Hematopoietic multipotent progenitor cell treated with erythropoietin and hydrocortisone succinate and interleukin-3 and kit ligand, for 6 days (in vitro differentiated cells): ENCODE data around the gene KIF1B.

Experiments used
- DNase-seq: peaks from one replicate; pipeline ENCODE4 v3.0.0-alpha.2; 2015

Gene KIF1B, protein sequence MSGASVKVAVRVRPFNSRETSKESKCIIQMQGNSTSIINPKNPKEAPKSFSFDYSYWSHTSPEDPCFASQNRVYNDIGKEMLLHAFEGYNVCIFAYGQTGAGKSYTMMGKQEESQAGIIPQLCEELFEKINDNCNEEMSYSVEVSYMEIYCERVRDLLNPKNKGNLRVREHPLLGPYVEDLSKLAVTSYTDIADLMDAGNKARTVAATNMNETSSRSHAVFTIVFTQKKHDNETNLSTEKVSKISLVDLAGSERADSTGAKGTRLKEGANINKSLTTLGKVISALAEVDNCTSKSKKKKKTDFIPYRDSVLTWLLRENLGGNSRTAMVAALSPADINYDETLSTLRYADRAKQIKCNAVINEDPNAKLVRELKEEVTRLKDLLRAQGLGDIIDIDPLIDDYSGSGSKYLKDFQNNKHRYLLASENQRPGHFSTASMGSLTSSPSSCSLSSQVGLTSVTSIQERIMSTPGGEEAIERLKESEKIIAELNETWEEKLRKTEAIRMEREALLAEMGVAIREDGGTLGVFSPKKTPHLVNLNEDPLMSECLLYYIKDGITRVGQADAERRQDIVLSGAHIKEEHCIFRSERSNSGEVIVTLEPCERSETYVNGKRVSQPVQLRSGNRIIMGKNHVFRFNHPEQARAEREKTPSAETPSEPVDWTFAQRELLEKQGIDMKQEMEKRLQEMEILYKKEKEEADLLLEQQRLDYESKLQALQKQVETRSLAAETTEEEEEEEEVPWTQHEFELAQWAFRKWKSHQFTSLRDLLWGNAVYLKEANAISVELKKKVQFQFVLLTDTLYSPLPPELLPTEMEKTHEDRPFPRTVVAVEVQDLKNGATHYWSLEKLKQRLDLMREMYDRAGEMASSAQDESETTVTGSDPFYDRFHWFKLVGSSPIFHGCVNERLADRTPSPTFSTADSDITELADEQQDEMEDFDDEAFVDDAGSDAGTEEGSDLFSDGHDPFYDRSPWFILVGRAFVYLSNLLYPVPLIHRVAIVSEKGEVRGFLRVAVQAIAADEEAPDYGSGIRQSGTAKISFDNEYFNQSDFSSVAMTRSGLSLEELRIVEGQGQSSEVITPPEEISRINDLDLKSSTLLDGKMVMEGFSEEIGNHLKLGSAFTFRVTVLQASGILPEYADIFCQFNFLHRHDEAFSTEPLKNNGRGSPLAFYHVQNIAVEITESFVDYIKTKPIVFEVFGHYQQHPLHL (N-terminal part only)

DNA sequence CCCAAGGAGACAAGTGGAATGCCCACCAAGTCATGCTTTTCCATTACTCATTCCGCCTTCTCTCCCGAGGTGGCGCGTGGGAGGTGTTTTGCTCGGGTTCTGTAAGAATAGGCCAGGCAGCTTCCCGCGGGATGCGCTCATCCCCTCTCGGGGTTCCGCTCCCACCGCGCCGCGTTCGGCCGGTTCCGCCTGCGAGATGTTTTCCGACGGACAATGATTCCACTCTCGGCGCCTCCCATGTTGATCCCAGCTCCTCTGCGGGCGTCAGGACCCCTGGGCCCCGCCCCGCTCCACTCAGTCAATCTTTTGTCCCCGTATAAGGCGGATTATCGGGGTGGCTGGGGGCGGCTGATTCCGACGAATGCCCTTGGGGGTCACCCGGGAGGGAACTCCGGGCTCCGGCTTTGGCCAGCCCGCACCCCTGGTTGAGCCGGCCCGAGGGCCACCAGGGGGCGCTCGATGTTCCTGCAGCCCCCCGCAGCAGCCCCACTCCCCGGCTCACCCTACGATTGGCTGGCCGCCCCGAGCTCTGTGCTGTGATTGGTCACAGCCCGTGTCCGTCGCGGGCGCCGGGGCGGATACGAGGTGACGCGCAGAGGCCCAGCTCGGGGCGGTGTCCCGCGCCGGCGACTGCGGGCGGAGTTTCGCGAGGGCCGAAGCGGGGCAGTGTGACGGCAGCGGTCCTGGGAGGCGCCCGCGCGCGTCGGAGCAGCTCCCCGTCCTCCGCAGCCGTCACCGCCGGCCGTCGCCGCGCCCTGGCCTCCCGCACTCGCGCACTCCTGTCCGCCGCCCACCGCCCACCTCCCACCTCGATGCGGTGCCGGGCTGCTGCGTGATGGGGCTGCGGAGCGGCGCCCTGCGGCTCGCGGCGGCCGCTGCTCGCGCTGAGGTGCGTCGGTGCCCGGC lies at the start of gene KIF1B:
KIF1B (plus strand) TSS at position 666 of the 906 bp plus-strand sequence. CDS start 21,759 bp downstream, outside the sequence.
- DNase-seq = peak; percentile 97

DNA sequence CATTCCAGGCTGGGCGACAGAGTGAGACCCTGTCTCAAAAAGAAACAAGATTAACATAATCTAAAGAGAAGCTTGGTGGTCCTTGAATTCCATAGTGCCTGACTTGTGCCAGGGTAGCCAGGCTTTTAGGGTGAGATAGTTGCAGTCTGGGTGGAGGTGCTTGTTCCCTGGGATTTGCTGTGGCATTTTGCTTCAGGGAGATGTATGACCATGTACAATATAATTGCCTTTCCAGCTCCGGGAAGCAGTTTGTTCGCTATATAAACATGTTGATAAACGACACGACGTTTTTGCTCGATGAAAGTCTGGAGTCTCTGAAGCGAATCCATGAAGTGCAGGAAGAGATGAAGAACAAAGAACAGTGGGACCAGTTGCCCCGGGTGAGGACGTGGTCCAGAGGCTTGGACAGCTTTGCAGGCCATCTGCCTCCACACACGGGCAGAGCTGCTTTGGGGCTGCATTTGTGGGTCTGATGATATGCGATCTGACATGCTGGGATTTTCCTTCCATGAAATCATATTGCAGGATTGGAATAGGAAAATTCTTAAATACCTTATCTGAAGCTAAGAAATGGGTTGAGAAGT lies 49.4 kb upstream of the KIF1B start:
- DNase-seq = no peak

DNA sequence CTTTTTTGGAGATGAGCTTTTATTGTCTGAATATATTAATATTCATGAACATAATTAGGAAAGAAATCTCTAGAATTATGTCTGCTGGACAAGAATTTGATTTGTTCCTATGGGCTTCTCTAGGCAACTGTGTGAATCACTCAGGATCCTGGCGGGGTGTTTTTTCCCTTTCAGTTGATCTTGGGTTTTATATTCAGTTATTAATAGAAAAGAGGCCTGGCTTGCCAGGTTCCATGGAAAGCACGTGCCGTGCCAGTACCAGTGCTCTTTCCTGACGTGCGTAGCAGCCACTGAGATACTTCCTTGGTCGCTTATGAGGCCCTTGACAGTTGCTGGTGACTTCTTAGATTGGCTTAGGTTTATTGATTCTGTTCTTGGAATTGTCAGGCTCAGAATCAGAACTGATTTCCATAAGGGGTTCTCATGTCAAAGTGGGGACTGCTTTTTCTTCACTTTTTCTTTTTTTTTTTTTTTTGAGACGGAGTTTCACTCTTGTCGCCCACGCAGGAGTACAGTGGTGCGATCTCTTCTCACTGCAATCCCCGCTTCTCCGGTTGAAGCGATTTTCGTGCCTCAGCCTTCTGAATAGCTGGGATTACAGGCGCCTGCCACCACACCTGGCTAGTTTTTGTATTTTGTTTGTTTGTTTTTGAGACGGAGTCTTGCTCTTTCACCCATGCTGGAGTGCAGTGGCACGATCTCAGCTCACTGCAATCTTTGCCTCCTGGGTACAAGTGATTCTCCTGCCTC lies 48.7 kb upstream of the KIF1B start:
- no peak for DNase-seq

DNA sequence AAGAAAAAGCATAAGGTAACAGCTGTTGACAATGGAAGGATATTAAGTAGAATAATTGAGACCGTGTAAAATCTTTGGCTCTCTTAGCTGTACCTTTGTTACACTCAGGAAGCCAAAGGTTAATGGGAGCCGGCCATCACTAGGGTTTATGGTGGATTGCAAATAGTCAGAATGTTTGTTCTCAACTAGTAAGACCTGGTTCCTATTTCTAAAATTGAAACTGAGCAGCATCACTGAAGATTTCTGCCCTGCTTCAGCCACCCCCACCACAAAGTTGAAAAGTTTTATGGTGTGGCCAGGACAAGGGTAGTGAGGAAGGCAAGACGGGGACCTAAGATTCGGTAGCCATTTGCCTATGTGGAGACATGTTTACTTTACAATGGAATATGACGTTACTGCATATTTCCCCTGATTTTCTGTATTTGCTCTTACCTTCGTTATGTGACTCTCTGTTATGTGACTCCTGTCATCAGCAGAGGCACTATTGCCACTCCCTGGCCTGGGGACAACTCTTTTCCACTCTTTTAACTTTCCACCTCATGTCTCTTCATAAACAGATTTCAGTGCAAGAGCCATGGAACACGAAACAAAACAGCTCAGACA lies 41.4 kb upstream of the KIF1B start:
- no peak for DNase-seq

DNA sequence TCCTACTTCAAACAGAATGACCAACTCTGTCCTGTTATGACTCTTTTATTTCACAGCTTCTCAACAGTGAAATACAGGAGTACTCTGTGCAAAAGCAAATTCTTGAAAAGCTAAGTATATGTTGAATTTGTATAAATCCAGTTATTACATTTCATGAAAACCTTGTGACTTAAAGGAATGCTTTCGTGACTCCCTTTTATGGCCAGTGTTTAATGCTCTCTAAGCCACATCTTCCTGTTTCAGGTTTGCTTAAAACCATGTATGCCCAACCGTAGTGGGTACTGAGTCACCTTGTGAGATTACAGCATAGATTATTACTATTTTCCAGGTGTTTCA lies 40.2 kb upstream of the KIF1B start:
- DNase-seq = no peak

DNA sequence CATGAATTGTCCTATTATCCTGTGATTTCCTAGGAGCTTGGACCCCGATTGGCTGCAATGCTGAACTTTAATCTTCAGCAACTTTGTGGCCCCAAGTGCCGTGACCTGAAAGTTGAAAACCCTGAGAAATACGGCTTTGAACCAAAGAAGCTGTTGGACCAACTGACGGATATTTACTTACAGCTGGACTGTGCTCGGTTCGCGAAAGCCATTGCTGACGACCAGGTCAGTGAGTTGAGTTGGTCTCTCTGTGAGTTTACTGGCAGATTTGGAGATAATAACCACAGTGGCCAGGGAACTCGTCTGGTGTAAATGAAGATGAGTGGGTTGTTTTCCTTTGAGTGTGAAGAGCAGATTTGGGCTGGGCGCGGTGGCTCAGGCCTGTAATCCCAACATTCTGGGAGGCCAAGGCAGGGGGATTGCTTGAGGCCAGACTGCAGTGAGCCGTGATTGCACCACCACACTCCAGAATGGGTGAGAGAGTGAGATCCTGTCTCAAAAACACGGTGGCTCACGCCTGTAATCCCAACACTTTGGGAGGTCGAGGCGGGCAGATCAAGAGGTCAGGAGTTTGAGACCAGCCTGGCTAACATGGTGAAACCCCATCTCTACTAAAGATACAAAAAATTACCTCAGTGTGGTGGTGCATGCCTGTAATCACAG lies 39.1 kb upstream of the KIF1B start:
- DNase-seq = no peak

DNA sequence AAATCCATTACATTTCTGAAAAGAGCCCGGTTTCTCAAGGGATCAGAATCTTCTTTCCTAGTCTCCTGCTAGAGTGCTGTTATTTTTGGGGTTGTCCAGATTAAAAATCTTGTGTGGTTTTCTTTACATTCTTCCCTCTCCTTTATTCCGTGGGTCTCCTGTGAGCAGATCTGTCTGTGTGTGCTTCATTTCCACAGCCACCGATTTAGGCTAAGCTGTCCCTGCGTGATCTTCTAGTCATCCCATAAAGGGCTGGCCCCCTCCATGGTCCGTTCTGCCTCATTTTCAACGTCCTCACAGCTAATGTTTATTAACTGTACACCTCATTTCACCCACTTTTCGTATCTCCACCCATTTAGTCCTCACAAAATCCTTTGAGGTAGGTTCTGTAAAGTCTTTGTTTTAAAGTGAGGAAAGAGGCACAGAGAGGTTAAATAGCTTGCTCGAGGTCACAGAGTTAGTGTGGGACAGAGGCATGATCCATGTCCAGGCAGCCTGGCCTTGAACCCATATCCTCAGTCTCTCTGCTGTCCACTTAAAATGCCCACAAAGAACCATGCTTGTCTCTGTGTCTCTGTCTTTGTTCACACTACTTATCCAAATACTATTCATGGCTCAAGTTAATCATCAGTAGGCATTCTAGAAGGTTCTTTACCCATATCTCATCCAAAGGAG lies 38.2 kb upstream of the KIF1B start:
- DNase-seq = no peak

DNA sequence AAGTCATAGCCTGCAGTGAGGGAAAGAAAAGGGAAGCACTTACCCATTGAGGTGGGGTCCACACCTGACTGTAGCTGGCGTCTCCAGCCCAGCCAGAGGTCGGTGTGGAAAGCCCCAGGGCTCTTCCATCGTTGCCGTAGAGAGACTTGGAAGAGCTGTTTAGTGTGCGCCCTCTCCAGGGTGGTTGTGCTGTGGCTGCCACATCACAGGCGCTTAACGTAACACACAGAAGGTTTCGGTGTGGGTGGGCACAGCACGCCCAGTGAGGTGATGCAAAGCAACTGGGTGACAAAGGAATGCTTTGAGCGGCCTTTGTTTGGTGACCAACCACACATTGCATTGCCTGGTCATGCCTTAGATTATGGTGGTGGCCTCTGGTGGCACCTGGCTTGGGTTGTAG lies 36.8 kb upstream of the KIF1B start:
- DNase-seq = no peak

DNA sequence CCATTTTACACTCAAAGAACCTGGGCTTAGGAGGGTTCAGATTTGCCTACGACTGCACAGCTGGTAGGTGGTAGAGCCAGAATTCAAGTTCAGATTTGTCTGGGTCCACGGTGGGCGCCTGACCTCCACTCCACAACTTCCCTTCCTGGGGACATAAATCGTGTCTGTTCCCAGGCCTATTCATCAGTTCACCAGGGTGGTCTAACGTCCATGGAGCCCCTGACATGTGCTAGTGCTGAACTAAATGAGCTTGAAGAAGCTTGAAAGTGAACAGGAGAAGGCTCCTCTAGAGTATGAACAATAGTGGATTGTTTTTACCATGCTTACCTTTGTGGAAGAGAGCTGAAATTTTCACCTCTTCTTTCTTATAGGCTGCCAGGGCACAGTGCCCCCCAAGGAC lies 32.5 kb upstream of the KIF1B start:
- no peak for DNase-seq

DNA sequence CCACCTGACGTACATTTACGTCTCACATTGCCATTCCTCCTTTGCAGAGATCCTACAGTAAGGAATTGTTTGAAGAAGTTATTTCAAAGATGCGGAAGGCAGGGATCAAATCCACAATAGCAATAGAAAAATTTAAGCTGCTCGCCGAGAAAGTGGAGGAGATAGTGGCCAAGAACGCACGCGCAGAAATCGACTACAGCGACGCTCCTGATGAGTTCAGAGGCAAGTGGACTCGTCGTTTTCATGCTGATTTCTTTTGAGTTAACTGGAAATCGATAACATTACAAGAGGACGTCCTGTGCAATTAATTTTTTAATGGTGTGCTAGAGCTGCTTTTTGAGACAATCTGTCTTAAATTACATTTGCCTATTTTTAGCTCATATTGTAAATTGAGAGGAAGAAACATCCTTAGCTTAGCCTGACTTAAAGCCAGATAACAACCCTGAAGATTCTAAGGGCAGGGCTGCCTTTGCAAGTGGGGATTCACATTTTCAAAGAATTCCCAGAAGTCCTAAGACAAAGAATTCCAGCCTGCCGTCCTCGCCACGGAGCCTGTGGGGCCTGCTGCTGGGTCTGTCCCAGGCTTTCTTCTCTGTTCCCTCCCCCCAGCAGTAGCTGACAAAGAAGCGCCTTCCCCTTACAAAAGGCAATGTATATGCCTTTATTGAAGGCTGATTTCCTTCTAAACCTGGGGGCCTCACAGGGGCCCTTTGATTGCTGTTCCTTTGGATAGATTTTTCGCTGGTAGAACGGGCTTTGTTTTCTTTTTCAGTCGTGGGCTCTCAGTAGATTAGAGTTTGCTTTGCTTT lies 31.6 kb upstream of the KIF1B start:
- DNase-seq = no peak

DNA sequence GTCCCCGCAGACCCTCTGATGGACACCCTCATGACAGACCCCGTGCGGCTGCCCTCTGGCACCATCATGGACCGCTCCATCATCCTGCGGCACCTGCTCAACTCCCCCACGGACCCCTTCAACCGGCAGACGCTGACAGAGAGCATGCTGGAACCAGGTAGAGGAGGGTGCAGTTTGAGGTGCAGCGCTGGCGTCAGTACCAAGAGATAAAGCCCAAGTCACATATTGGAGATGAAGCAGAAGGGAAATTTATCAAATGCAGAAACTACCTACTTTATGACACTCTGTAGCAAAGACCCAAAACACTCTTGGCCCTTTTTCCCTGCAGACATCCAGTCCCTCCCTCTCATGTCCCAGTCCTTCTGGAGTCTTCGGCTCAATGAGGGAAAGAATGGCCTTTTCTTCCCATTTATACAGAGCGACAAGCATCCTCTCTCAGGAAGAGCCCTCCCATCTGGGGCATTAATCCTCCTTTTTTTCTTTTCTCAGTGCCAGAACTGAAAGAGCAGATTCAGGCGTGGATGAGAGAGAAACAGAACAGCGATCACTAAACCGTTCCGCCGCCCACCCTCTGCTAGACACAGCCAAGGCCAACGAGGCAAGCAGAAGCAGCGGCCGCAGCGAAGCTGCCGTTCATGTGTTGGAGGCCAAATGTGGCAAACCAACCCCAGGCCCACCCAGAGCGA lies 30.8 kb upstream of the KIF1B start:
- DNase-seq = no peak

DNA sequence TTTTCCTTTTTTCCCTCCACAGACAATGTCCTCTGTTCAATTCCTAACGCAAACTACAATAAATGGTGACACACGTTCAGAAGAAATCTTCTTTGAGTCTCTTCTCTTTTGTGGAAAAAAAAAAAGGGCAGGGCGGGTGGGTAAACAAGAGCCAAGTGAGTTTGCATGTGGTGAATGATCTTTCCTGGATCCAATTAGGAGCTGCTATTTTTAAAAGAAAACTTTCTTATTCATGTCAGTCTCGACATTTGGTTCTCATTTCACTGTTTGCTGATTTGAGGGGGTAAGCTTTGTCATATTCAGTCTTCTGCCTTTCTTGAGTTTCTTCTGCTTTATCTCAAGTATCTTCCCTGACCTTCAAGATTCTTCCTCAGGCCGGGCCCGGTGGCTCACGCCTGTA lies 29.2 kb upstream of the KIF1B start:
- no peak for DNase-seq

DNA sequence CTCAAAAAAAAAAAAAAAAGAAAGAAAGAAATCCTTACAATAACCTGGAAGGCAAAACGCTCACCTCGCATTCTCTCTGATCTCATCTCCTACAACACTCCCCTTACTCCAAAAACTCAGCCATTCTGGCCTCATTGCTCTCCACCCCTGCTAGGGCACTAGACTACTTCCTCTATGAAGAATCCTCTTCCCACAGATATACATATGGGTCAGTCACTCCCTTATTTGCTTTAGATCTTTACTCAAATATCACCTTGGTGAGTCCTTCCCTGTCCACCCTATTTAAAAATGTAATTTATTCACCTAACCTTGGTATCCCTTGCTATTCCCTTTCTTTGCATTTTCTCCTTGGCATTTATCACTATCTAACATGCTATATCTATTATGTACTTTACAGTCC lies 24.6 kb upstream of the KIF1B start:
- no peak for DNase-seq

DNA sequence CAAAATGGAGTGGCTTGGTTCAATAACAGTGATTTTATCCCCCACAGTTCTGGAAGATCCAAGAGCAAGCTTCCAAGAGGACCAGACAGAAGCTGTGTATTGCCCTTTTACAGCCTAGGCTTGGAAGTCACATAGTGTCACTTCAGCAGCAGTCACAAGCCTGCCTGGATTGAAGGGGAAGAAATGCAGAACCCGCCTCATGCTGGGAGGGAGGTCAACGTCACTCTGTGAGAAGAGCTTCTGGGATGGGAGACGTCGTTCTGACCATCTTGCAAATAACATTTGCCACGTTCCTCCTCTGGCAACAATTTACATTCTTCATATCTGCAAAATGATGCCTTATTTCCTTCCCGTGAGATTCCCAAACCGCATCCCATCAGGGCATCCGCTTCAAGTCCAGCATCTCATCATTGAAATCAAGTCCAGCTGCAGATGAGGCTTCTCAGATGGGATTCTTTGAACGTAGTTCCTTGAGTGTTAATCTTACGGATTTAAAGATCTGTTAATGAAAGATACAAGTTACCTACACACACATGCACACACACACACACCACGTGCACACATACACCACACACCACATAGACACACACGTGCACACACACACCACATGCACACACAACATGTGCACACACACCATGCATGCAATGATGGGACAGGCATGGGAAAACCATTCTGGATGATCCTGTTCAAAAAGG lies 23.9 kb upstream of the KIF1B start:
- no peak for DNase-seq

DNA sequence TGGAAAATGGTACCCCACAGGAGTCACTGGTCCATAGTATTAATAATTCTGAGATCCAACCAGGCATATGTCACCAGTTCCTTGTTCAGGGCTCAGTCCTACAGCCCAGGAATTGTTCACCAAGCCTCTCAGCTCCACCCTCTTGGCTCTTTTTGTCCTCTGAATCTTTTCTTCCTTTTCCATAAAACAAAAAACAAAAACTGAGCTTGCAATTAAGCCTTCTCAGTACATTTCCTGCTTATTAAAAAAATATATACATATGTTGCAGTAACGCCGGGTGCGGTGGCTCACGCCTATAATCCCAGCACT lies 23.4 kb upstream of the KIF1B start:
- DNase-seq = no peak

DNA sequence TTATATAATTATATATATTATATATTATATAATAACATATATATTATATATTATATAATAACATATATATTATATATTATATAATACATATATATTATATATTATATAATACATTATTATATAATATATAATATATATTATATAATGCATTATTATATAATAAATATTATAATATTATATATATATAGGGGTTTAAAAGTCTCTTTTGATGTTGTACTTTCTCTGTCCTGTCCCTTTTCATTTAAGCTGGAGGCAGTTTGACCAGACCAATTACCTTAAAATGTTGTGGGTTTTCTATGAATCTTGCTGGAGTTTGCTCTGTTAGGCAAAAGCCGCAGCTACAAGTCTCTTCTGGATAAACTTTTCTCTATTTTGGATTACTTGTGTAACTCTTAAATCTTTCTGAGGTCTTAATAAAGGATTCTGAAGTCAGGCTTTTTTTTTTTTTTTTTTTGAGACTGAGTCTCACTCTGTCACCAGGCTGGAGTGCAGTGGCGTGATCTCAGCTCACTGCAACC lies 22.2 kb upstream of the KIF1B start:
- DNase-seq = peak; percentile 9

DNA sequence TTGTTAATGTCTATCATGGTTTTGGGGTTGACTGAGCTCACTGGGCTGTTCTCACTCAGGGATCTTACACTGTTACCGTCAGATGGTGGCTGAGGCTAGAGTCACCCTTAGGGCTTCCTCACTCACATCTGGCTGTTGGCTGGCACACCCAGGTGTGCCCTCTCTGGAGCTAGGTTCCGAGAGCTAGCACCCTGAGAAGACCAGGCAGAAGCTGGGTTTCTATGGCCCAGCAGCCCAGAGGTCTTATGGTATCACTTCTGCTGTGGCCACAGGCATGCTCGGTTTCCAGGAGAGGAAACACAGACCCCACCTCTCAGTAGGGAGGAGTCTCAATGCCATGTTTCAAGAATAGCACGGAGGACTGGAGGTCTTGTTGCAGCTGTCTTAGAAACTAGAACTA lies 20.7 kb upstream of the KIF1B start:
- DNase-seq = no peak
